Smooth muscle cell (in vitro differentiated cells): ENCODE measurements around the gene TPM4. TPM values are rescaled to one million over a fixed set of nuclear protein-coding genes. Genes with fewer than 3 reads are reported as not detected.

Source experiments
- DNase-seq: peaks from one replicate; lab custom pipeline; 2025; ENCODE audit not compliant: unreplicated experiment; lab: John Stamatoyannopoulos, UW
- H2AFZ ChIP-seq: fragments of 200-600 bp; sonication (generic); 2 replicates; pipeline ENCODE4 v1.6.0; 2016; ENCODE audit warnings: antibody characterized with exemption, low read depth, mild to moderate bottlenecking
- H3F3A ChIP-seq: fragments of 200-600 bp; sonication (generic); 2 replicates; pipeline ENCODE4 v1.6.0; 2017; ENCODE audit warnings: antibody characterized with exemption, low read depth
- H3K27ac ChIP-seq: fragments of 200-600 bp; sonication (generic); 2 replicates; pipeline ENCODE4 v1.5.1; 2016; ENCODE audit warnings: low read depth, mild to moderate bottlenecking
- H3K27me3 ChIP-seq: fragments of 200-600 bp; sonication (generic); 2 replicates; pipeline ENCODE4 v1.6.1; 2016; ENCODE audit warnings: low read depth, mild to moderate bottlenecking
- H3K36me3 ChIP-seq: fragments of 200-600 bp; sonication (generic); 2 replicates; pipeline ENCODE4 v1.5.1; 2016; ENCODE audit warnings: low read depth
- H3K4me1 ChIP-seq: fragments of 200-600 bp; sonication (generic); 2 replicates; pipeline ENCODE4 v1.5.1; 2016; ENCODE audit warnings: low read depth
- H3K4me2 ChIP-seq: fragments of 200-600 bp; sonication (generic); 2 replicates; pipeline ENCODE4 v1.6.0; 2016; ENCODE audit warnings: mild to moderate bottlenecking
- H3K4me3 ChIP-seq: fragments of 200-600 bp; sonication (generic); 2 replicates; pipeline ENCODE4 v1.5.1; 2016; ENCODE audit warnings: mild to moderate bottlenecking
- H3K79me2 ChIP-seq: fragments of 200-600 bp; sonication (generic); 2 replicates; pipeline ENCODE4 v1.6.0; 2016; ENCODE audit warnings: low read depth, mild to moderate bottlenecking
- H3K9ac ChIP-seq: fragments of 200-600 bp; sonication (generic); 2 replicates; pipeline ENCODE4 v1.6.0; 2016; ENCODE audit warnings: low read depth
- H3K9me3 ChIP-seq: fragments of 200-600 bp; sonication (generic); replicated peaks from 2 replicates; pipeline ENCODE4 v1.5.1; 2016; ENCODE audit warnings: low read depth
- H4K20me1 ChIP-seq: fragments of 200-600 bp; sonication (generic); 2 replicates; pipeline ENCODE4 v1.6.0; 2016; ENCODE audit warnings: low read depth
- CTCF ChIP-seq: fragments of 200-600 bp; sonication (generic); IDR thresholded peaks from 2 replicates; pipeline ENCODE4 v1.5.1; 2017; ENCODE audit warnings: borderline replicate concordance, mild to moderate bottlenecking, antibody characterized with exemption; ENCODE audit not compliant: insufficient read depth, poor library complexity, severe bottlenecking
- WGBS: methylation state at CpG from one replicate; pipeline ENCODE4 v1.1.7; 2016; ENCODE audit warnings: low lambda C conversion rate; 5-methylcytosine and 5-hydroxymethylcytosine counted together
- polyA plus RNA-seq: library from polyadenylated mRNA; unstranded; fragments of >200 nt; fragmentation: Nextera tagmentation; extraction: Ambion mirVana; gene quantifications from 2 replicates; pipeline ENCODE4 v1.2.1, GENCODE V29; 2016
- total RNA-seq: library from RNA; depleted of rRNA; stranded (reverse); fragments of >200 nt; gene quantifications from 2 replicates; pipeline ENCODE4 v1.2.3, GENCODE V29; 2014

TPM4 gene
- total and polyA plus RNA-seq, 2 experiments from 2014 or later = 1,070 to 1,074 TPM

DNA sequence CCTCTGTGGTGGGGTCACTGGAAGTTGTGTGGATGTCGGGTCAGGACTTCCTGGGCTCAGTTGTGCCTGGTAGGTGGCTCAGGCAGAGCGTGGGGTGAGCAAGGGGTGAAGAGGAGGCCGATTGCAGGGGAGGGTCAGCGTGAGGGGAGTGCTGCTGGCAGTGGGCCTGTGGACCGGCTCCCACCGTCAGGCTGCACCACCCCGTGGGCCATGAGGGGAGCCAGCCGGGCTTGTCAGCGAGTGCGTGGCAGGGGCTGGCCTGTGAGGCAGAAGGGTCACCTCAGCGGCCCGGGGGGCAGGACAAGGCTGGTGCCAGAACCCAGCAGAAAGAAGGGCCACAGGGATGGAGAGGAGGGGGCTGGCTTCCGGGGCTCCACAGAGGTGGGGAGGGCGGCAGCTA, 48.7 kb downstream of the TPM4 start:
- H3F3A ChIP-seq = no peaks in the 10 kb centered on the region
- H3K27ac ChIP-seq = no peak overlapping the region
- WGBS = 98% methylated on average over 7 of the region's 14 CpGs
- H4K20me1 ChIP-seq = peaks cover 3% of the 10 kb centered on the region
- no peak overlapping the region for H2AFZ ChIP-seq
- no peak for TF ChIP-seq CTCF
- H3K36me3 ChIP-seq = no peaks in the 10 kb centered on the region
- no peak overlapping the region for H3K4me3 ChIP-seq
- H3K9ac ChIP-seq = no peak overlapping the region
- no peaks in the 10 kb centered on the region for H3K27me3 ChIP-seq
- no peaks in the 10 kb centered on the region for H3K9me3 ChIP-seq
- H3K4me2 ChIP-seq = no peak overlapping the region
- no peak for DNase-seq
- no peaks in the 10 kb centered on the region for H3K79me2 ChIP-seq
- H3K4me1 ChIP-seq = no peaks in the 10 kb centered on the region

DNA sequence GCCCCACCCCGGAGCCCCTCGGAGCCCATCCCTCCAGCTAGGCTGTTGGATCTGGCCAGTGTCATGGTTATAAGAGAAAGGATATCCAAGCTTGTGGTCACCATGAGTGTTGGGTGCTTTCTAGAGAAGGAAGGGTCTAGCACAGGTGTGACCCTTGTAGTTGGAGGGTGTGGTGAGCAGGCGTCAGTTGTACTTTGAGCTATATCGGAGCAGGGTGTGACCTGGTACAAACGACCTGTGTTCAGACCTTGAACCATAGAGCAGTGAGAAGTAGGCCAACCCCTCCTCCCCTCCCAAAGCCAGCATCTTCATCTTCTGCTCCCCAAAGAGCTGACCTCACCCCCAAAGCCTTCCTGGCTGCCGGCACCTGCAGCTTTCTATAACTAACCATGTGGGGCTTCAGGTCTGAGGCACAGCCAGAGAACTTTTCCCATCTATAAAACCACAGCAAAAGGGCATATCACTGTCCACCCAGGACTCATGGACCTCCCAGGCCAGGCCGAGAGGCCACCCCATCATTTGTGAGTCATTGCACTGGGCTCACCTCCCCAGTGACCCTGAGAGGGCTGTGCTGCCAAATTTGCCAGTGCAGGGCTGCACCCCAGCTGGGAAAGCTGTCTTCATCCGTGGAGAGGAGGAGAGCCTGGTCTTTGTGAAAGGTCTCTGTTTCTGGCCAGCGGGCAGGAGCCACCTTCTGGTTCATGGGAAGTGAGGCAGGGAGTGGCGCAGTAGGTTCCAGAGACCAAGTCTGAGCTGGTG, 49.6 kb downstream of the TPM4 start:
- no peaks in the 10 kb centered on the region for H3K79me2 ChIP-seq
- no peak overlapping the region for H3K4me2 ChIP-seq
- H3K9ac ChIP-seq = no peak overlapping the region
- H4K20me1 ChIP-seq = peaks cover 3% of the 10 kb centered on the region
- H3K4me3 ChIP-seq = no peak overlapping the region
- H3K27ac ChIP-seq = no peak overlapping the region
- no peaks in the 10 kb centered on the region for H3K9me3 ChIP-seq
- no peaks in the 10 kb centered on the region for H3K27me3 ChIP-seq
- no peak for TF ChIP-seq CTCF
- 91% methylated on average over 10 of the region's 10 CpGs for WGBS
- H3K4me1 ChIP-seq = no peaks in the 10 kb centered on the region
- H2AFZ ChIP-seq = no peak overlapping the region
- H3K36me3 ChIP-seq = no peaks in the 10 kb centered on the region
- no peak for DNase-seq
- H3F3A ChIP-seq = no peaks in the 10 kb centered on the region

GRCh38 chr19:16127080-16127479, 50.8 kb downstream of the TPM4 start:
- Histone ChIP-seq H3K9me3 (no peaks in the 10 kb centered on the region), H3K36me3 (no peaks in the 10 kb centered on the region), H3K27ac (no peak overlapping the region), H3K79me2 (no peaks in the 10 kb centered on the region), H3K27me3 (no peaks in the 10 kb centered on the region), H3K4me3 (no peak overlapping the region), H2AFZ (no peak overlapping the region), H3K4me2 (no peak overlapping the region), H4K20me1 (peaks cover 6% of the 10 kb centered on the region), H3K4me1 (no peaks in the 10 kb centered on the region), H3K9ac (no peak overlapping the region), H3F3A (no peaks in the 10 kb centered on the region)
- WGBS = 91% methylated on average over 11 of the region's 11 CpGs
- TF ChIP-seq CTCF = no peak
- no peak for DNase-seq
